Activated T-helper 17 cell treated with anti-CD3 and anti-CD28 coated beads, Interleukin-2, amount 50 U/mL, for 72 hours (primary cell): ENCODE data around the gene SYNGR2. TPM values are rescaled to one million over a fixed set of nuclear protein-coding genes. Genes with fewer than 3 reads are reported as not detected.
"Not testable (repeated sequence)": the region's sequence is repeated elsewhere in the genome, so short reads cannot be mapped to it uniquely, and the experiment has no call there.

Experiments
- ATAC-seq: fragments of 150-1000 bp; cut with Tn5 transposase; replicated peaks from 2 replicates; pipeline ENCODE4 v1.10.0; 2021; ENCODE audit warnings: mild to moderate bottlenecking, moderate library complexity
- H3K27ac Mint-ChIP-seq: one replicate; pipeline ENCODE4 v1.8.0; 2022; ENCODE audit warnings: mixed read lengths
- H3K27me3 Mint-ChIP-seq: one replicate; pipeline ENCODE4 v1.8.0; 2022; ENCODE audit warnings: mixed read lengths
- H3K36me3 Mint-ChIP-seq: one replicate; pipeline ENCODE4 v1.8.0; 2022; ENCODE audit warnings: low read depth, mild to moderate bottlenecking, mixed read lengths
- H3K4me1 Mint-ChIP-seq: one replicate; pipeline ENCODE4 v1.8.0; 2022; ENCODE audit warnings: mixed read lengths
- H3K4me3 Mint-ChIP-seq: one replicate; pipeline ENCODE4 v1.8.0; 2022; ENCODE audit warnings: mild to moderate bottlenecking, mixed read lengths
- H3K9me3 Mint-ChIP-seq: one replicate; pipeline ENCODE4 v1.8.0; 2022; ENCODE audit warnings: mixed read lengths
- total RNA-seq, 2 donors: library from RNA; stranded (reverse); gene quantifications; one replicate each; pipeline ENCODE4 v1.2.3, GENCODE V29; 2022

The SYNGR2 gene
- total RNA-seq, 2 donors from 2014 or later = 90.4 to 118 TPM

- Mint-ChIP-seq H3K36me3 (peaks cover 36% of the 10 kb centered on the region), H3K9me3 (no peaks in the 10 kb centered on the region), H3K4me3 (peak overlapping the region; percentile 66), H3K4me1 (peaks cover 27% of the 10 kb centered on the region), H3K27ac (peak overlapping the region; percentile 50), H3K27me3 (no peaks in the 10 kb centered on the region)
- ATAC-seq = peak; percentile 57
These were observed 767 bp downstream of the SYNGR2 start for GRCh38 chr17:78168903-78169793.

DNA sequence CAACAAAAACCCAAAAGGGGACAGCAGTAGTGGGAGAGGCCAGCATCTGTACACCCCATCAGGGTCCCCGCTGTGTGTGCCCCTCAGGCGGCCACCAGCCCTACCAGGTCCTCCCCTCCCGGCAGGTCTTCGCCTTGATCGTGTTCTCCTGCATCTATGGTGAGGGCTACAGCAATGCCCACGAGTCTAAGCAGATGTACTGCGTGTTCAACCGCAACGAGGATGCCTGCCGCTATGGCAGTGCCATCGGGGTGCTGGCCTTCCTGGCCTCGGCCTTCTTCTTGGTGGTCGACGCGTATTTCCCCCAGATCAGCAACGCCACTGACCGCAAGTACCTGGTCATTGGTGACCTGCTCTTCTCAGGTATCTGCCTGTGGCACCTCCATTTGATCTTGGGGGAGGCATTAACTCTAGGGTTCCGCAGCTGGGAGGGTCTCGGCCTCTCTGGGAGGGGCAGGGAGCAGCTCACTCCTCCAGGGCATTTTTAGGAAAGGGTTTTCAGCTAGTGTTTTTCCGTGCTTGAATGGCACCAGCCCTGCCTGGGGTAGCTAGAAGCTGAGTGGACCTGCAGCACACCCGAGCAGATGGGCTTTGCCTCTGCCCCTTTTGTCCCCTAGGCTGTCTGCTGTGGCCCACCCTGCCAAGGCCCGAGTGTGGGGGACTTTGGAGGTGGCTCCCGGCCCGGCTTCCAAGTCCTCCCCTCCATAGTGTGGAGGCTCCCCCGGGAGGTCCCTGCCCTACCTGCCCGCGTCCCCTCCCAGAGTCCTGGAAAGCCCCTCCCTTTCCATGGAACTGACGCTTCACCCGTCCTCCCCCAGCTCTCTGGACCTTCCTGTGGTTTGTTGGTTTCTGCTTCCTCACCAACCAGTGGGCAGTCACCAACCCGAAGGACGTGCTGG is 2.6 kb downstream of the SYNGR2 start:
- peak overlapping the region; percentile 66 for H3K4me3 Mint-ChIP-seq
- H3K4me1 Mint-ChIP-seq = peaks cover 29% of the 10 kb centered on the region
- H3K27me3 Mint-ChIP-seq = no peaks in the 10 kb centered on the region
- H3K9me3 Mint-ChIP-seq = no peaks in the 10 kb centered on the region
- peaks cover 54% of the 10 kb centered on the region for H3K36me3 Mint-ChIP-seq
- peak overlapping the region; percentile 57 for H3K27ac Mint-ChIP-seq
- no peak for ATAC-seq

- not testable (repeated sequence) for H3K9me3 Mint-ChIP-seq, ATAC-seq, H3K27me3 Mint-ChIP-seq
- H3K36me3 Mint-ChIP-seq = peaks cover 59% of the 10 kb centered on the region
- H3K4me3 Mint-ChIP-seq = peak overlapping the region; percentile 66
- peaks cover 29% of the 10 kb centered on the region for H3K4me1 Mint-ChIP-seq
- H3K27ac Mint-ChIP-seq = peak overlapping the region; percentile 57
These were observed 3.3 kb downstream of the SYNGR2 start for GRCh38 chr17:78171591-78172248.

- peak overlapping the region; percentile 66 for H3K4me3 Mint-ChIP-seq
- H3K27ac Mint-ChIP-seq = peak overlapping the region; percentile 88
- H3K36me3 Mint-ChIP-seq = peaks cover 64% of the 10 kb centered on the region
- no peaks in the 10 kb centered on the region for H3K27me3 Mint-ChIP-seq
- H3K9me3 Mint-ChIP-seq = no peaks in the 10 kb centered on the region
- no peak for ATAC-seq
- peaks cover 29% of the 10 kb centered on the region for H3K4me1 Mint-ChIP-seq
These were observed 4.1 kb downstream of the SYNGR2 start for GRCh38 chr17:78172249-78173051.

- Mint-ChIP-seq H3K27me3 (no peaks in the 10 kb centered on the region), H3K27ac (peak overlapping the region; percentile 88), H3K4me3 (peak overlapping the region; percentile 66), H3K4me1 (peaks cover 29% of the 10 kb centered on the region), H3K36me3 (peaks cover 64% of the 10 kb centered on the region), H3K9me3 (no peaks in the 10 kb centered on the region)
- peak; percentile 55 for ATAC-seq
These were observed 4.8 kb downstream of the SYNGR2 start for GRCh38 chr17:78173097-78173715.

DNA sequence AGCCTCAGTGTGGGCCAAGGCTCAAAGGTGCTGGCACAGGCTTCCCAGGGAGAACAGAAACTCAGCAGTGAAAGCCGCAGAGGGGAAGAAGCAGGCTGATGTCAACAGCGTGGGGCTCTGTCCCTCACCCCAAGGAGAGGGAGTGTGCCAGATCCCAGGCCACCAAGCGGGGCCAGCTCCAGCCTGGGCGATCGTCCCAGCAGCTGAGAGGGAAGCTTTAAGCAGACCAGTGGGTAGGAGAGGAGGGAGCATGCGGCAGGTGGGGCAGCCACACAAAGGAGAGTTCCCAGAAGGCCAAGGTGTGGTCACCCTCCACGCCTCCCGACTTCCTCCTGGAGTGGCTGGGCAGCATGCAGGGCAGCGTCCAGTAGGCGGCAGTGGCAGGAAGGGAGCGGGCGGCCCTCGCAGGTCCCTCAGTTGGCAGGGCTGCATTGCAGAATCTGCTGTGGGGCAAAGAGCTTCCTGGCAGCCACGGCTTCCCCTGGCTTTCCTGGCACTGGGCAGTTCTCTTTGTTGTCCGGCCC is 6.0 kb downstream of the SYNGR2 start:
- peaks cover 76% of the 10 kb centered on the region for H3K36me3 Mint-ChIP-seq
- no peaks in the 10 kb centered on the region for H3K27me3 Mint-ChIP-seq
- no peak for ATAC-seq
- peak overlapping the region; percentile 66 for H3K4me3 Mint-ChIP-seq
- no peaks in the 10 kb centered on the region for H3K9me3 Mint-ChIP-seq
- peaks cover 29% of the 10 kb centered on the region for H3K4me1 Mint-ChIP-seq
- H3K27ac Mint-ChIP-seq = peak overlapping the region; percentile 88

DNA sequence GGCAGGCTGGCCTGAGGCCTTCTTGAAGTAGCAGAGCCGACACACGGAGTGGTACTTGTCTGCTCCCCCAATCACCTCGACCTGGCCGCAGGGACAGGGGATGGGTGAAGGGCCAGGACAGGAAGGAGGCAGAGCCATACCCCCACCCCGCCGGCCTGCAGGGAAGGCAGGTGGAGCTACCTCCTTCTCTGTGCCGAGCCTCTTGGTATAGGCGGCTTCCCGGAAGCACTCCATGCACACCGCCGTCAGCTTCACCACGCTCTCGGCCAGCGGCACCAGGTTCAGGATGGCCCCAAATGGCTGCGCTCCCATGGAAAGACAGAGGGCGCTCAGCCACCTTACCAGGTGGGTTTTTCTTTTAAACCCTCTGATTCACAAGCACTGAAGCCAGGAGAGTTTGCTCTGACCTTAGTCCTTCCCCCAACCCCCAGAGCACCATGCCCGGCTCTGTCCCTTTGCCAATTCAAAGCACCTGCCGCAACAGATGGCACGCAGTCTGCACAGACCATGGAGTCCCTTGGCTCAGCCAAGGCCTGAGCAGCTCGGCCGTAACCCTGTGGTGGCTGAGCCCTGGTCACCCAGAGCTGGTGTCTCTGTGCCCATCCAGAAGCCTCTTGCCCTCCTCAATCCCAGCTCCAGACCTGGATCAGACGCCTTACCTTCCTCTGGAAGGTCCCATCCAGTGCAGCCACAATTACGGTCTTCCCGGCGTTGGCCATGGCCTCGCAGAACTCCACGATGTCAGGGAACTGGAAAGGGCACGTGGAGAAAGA is 6.7 kb downstream of the SYNGR2 start:
- H3K4me1 Mint-ChIP-seq = peaks cover 29% of the 10 kb centered on the region
- no peak for ATAC-seq

DNA sequence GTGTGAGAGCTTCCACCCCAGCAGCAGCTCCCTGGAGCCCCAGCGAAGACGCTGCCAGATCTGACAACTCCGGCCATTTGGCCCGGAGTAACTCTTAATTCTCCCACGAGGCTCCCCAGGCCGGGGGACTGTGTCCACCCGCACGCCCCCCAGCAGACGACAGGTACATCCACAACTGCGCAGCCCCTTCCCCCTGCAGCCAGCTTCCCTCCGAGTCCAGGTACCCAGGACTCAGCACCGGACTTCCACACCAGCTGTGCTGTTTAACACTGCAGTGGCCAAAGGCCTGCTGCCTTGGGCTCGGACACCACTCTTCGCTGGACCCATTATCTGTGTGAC is 7.2 kb downstream of the SYNGR2 start:
- Mint-ChIP-seq H3K4me3 (no peak overlapping the region), H3K27me3 (no peaks in the 10 kb centered on the region), H3K4me1 (peaks cover 33% of the 10 kb centered on the region), H3K9me3 (no peaks in the 10 kb centered on the region), H3K27ac (no peak overlapping the region), H3K36me3 (peaks cover 87% of the 10 kb centered on the region)
- no peak for ATAC-seq

More for the DNA sequence above, 6.7 kb downstream of the SYNGR2 start:
- Mint-ChIP-seq H3K27me3 (no peaks in the 10 kb centered on the region), H3K27ac (no peak overlapping the region), H3K36me3 (peaks cover 83% of the 10 kb centered on the region), H3K9me3 (no peaks in the 10 kb centered on the region), H3K4me3 (no peak overlapping the region)

GRCh38 chr17:78176548-78177025 is 8.2 kb downstream of the SYNGR2 start:
- H3K4me1 Mint-ChIP-seq = peaks cover 32% of the 10 kb centered on the region
- no peaks in the 10 kb centered on the region for H3K27me3 Mint-ChIP-seq
- ATAC-seq = peak; percentile 71
- H3K27ac Mint-ChIP-seq = no peak overlapping the region
- H3K9me3 Mint-ChIP-seq = no peaks in the 10 kb centered on the region
- no peak overlapping the region for H3K4me3 Mint-ChIP-seq
- peaks cover 87% of the 10 kb centered on the region for H3K36me3 Mint-ChIP-seq

DNA sequence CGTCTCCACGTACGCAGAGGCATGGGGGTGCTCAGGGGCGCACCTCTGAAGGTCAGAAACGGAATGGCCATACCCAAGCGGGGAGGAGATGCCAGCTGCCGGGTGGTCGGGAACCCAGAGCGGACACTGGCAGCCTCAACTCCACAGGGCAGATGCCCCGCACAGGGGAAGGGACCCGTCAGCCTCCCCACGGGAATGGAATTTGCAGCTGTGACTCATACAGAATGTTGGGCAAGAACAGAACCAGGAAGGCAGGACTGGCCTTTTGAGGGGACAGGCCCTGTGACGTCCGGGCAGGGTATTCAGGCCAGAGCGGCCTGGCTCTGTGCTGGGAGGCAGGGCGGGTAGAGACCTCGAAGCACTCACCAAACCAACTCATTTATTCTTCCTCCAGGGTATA is 11.0 kb downstream of the SYNGR2 start:
- Mint-ChIP-seq H3K9me3 (no peaks in the 10 kb centered on the region), H3K4me1 (peaks cover 9% of the 10 kb centered on the region), H3K27me3 (no peaks in the 10 kb centered on the region), H3K4me3 (no peak overlapping the region), H3K36me3 (peaks cover 87% of the 10 kb centered on the region), H3K27ac (no peak overlapping the region)
- no peak for ATAC-seq

GRCh38 chr17:78180083-78180482 is 11.7 kb downstream of the SYNGR2 start:
- Mint-ChIP-seq H3K4me3 (peak overlapping the region; percentile 20), H3K36me3 (peaks cover 87% of the 10 kb centered on the region), H3K27me3 (no peaks in the 10 kb centered on the region), H3K27ac (no peak overlapping the region), H3K9me3 (no peaks in the 10 kb centered on the region), H3K4me1 (peaks cover 16% of the 10 kb centered on the region)
- ATAC-seq = no peak

- no peak for ATAC-seq
- H3K27ac Mint-ChIP-seq = no peak overlapping the region
- no peaks in the 10 kb centered on the region for H3K9me3 Mint-ChIP-seq
- peaks cover 87% of the 10 kb centered on the region for H3K36me3 Mint-ChIP-seq
- H3K4me1 Mint-ChIP-seq = peaks cover 18% of the 10 kb centered on the region
- no peaks in the 10 kb centered on the region for H3K27me3 Mint-ChIP-seq
- H3K4me3 Mint-ChIP-seq = peak overlapping the region; percentile 20
These were observed 12.1 kb downstream of the SYNGR2 start for GRCh38 chr17:78180508-78180907.
